GM13977 (cell line): ENCODE results near the gene PLB1.

Experiments used
- DNase-seq: peaks from one replicate; pipeline ENCODE4 v3.0.0; 2012; ENCODE audit warnings: low spot score
- CTCF ChIP-seq: IDR thresholded peaks from 2 replicates; pipeline ENCODE4 v1.5.1; 2012; ENCODE audit warnings: mild to moderate bottlenecking, control low read depth; ENCODE audit not compliant: insufficient read depth; ENCODE audit errors: extremely low read depth, missing control alignments
- in situ Hi-C: fragments of 300-500 bp; cut with MboI; formaldehyde crosslinking; loops from one replicate; pipeline ENCODE4 v1.12.0; 2022; ENCODE audit warnings: low sequenced_read_pairs, low pct_unique_long_range_greater_than_20kb, mixed read lengths, inconsistent platforms; ENCODE audit not compliant: unreplicated experiment

PLB1 gene, protein sequence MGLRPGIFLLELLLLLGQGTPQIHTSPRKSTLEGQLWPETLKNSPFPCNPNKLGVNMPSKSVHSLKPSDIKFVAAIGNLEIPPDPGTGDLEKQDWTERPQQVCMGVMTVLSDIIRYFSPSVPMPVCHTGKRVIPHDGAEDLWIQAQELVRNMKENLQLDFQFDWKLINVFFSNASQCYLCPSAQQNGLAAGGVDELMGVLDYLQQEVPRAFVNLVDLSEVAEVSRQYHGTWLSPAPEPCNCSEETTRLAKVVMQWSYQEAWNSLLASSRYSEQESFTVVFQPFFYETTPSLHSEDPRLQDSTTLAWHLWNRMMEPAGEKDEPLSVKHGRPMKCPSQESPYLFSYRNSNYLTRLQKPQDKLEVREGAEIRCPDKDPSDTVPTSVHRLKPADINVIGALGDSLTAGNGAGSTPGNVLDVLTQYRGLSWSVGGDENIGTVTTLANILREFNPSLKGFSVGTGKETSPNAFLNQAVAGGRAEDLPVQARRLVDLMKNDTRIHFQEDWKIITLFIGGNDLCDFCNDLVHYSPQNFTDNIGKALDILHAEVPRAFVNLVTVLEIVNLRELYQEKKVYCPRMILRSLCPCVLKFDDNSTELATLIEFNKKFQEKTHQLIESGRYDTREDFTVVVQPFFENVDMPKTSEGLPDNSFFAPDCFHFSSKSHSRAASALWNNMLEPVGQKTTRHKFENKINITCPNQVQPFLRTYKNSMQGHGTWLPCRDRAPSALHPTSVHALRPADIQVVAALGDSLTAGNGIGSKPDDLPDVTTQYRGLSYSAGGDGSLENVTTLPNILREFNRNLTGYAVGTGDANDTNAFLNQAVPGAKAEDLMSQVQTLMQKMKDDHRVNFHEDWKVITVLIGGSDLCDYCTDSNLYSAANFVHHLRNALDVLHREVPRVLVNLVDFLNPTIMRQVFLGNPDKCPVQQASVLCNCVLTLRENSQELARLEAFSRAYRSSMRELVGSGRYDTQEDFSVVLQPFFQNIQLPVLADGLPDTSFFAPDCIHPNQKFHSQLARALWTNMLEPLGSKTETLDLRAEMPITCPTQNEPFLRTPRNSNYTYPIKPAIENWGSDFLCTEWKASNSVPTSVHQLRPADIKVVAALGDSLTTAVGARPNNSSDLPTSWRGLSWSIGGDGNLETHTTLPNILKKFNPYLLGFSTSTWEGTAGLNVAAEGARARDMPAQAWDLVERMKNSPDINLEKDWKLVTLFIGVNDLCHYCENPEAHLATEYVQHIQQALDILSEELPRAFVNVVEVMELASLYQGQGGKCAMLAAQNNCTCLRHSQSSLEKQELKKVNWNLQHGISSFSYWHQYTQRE (N-terminal part only)

GRCh38 chr2:28495551-28496250, at the start of gene PLB1:
PLB1 (plus strand) TSS chr2:28496060; CDS start chr2:28496115, 55 bp downstream.
- TF ChIP-seq CTCF = no peak
- in situ Hi-C loops = no loop called here
- DNase-seq = no peak

DNA sequence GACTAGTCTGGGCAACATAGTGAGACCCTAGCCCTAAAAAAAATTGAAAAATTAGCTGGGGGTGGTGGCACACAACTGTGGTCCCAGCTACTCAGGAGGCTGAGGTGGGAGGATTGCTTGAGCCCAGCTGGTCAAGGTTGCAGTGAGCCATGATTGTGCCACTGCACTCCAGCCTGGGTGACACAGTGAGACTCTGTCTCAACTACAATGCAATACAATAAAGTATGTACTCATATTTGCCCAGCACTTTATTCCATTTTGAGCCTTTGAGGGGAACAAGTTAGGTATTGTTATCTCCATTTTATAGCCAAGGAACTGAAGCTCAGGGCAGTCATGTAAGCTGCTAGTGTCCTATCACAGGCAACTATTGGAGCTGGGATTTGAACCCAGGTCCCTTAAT, 49.3 kb upstream of the PLB1 start:
- TF ChIP-seq CTCF = no peak
- in situ Hi-C loops = no loop called here

DNA sequence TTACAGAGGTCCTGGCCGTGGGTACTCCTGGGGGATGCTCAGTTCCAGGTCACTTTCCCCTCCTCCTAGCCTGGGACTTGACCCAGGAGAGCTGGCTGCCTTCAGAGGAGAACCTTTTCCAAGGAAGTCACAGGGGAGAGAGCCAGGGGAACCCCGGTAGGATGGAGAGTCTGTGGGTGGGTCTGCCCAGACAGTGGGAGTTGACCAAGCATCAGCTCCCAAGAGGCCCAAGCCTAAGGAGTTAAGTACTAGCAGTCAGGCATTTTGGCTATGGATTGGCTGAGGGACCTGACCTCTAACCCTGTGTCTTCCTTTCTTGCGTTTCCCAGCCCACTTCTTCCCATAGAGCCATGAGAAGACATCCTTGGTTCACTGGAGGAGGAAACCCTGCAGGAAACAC, 48.8 kb upstream of the PLB1 start:
- in situ Hi-C loops = no loop called here
- DNase-seq = no peak
- TF ChIP-seq CTCF = no peak

More for the DNA sequence above, 49.3 kb upstream of the PLB1 start:
- DNase-seq = no peak

DNA sequence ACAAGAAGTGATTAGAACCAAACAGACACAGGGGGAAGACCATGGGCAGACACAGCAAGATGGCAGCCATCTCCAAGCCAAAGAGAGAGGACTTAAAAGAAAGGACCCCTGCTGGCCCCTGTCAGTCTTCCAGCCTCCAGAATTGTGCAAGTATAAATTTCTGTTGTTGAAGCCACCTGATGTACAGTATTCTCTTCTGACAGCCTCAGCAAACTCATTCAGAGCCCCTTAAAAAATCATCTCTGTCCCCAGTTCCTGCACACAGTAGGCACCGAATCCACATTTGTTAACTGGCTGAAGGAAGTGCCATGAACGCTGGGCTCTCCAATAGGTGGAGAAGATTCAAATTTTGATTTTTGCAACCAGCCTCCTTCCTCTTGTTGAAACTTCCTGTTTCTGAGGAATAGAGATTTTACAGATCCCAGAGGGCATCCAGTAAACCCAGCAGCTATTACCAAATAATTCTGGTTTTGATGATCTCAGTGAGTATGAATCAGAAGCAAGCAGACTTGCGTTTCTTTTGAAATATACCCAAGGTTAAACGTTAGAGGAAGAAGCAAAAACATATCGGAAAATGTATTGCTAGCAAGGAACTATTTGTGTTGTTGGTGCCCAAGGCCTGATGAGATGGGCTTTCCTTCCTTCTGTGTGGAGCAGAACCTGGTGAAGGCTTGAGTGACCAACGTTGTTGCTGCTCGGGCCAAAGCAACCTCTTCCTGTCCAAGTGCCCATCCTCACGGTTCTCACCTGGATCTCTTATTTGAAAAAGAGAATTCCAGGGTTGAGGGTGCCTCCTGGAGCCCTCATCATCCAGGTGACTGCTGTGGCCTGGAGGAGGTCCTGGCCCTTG, 47.7 kb upstream of the PLB1 start:
- no peak for TF ChIP-seq CTCF
- in situ Hi-C loops = no loop called here
- DNase-seq = no peak

- in situ Hi-C loops = no loop called here
- DNase-seq = no peak
- no peak for TF ChIP-seq CTCF
These were observed 47.1 kb upstream of the PLB1 start for GRCh38 chr2:28448793-28449100.
